MM.1S (cell line): ENCODE data around the gene KCNQ5.

Source experiments
- DNase-seq: peaks from one replicate; pipeline ENCODE4 v3.0.0-alpha.2; 2015
- H2AFZ ChIP-seq: fragments of 300-600 bp; sonication (generic); 2 replicates; pipeline ENCODE4 v1.6.0; 2016; ENCODE audit warnings: antibody characterized with exemption, low read length
- H3F3A ChIP-seq: fragments of 300-600 bp; sonication (generic); 2 replicates; pipeline ENCODE4 v1.6.1; 2016; ENCODE audit warnings: mild to moderate bottlenecking, antibody characterized with exemption, low read length, moderate library complexity, mixed read lengths; ENCODE audit not compliant: insufficient read depth
- H3K27ac ChIP-seq: fragments of 300-600 bp; sonication (generic); 2 replicates; pipeline ENCODE4 v1.5.1; 2016; ENCODE audit warnings: mild to moderate bottlenecking, low read length
- H3K27me3 ChIP-seq: fragments of 300-600 bp; sonication (generic); replicated peaks from 2 replicates; pipeline ENCODE4 v1.6.0; 2016; ENCODE audit warnings: low read length; ENCODE audit not compliant: insufficient read depth
- H3K36me3 ChIP-seq: fragments of 300-600 bp; sonication (generic); replicated peaks from 2 replicates; pipeline ENCODE4 v1.6.1; 2016; ENCODE audit warnings: mild to moderate bottlenecking, low read length, mixed read lengths; ENCODE audit not compliant: insufficient read depth
- H3K4me1 ChIP-seq: fragments of 300-600 bp; sonication (generic); 2 replicates; pipeline ENCODE4 v1.6.1; 2016; ENCODE audit warnings: low read length, mixed read lengths
- H3K4me2 ChIP-seq: fragments of 300-600 bp; sonication (generic); 2 replicates; pipeline ENCODE4 v1.6.0; 2016; ENCODE audit warnings: low read depth, low read length
- H3K4me3 ChIP-seq: fragments of 300-600 bp; sonication (generic); 2 replicates; pipeline ENCODE4 v1.5.1; 2016; ENCODE audit warnings: low read length, mixed read lengths
- H3K79me2 ChIP-seq: fragments of 300-600 bp; sonication (generic); 2 replicates; pipeline ENCODE4 v1.6.1; 2016; ENCODE audit warnings: mixed run types, low read length, mixed read lengths
- H3K9ac ChIP-seq: fragments of 300-600 bp; sonication (generic); 2 replicates; pipeline ENCODE4 v1.6.1; 2016; ENCODE audit warnings: low read length, mixed read lengths
- H3K9me2 ChIP-seq: fragments of 300-600 bp; sonication (generic); replicated peaks from 2 replicates; pipeline ENCODE4 v1.6.1; 2016; ENCODE audit warnings: mild to moderate bottlenecking, low read length, mixed read lengths; ENCODE audit not compliant: insufficient read depth
- H3K9me3 ChIP-seq: fragments of 300-600 bp; sonication (generic); replicated peaks from 2 replicates; pipeline ENCODE4 v1.6.1; 2016; ENCODE audit warnings: mild to moderate bottlenecking, low read length, mixed read lengths; ENCODE audit not compliant: insufficient read depth
- H4K20me1 ChIP-seq: fragments of 300-600 bp; sonication (generic); 2 replicates; pipeline ENCODE4 v1.6.1; 2016; ENCODE audit warnings: mild to moderate bottlenecking, low read length, moderate library complexity, mixed read lengths; ENCODE audit not compliant: insufficient read depth
- CTCF ChIP-seq: fragments of 300-600 bp; sonication (generic); IDR thresholded peaks from 2 replicates; pipeline ENCODE4 v1.5.1; 2016; ENCODE audit warnings: antibody characterized with exemption, low read length, mixed read lengths
- EZH2 ChIP-seq: fragments of 300-600 bp; sonication (generic); optimal IDR thresholded peaks from 2 replicates; pipeline ENCODE3; 2017; ENCODE audit warnings: low read depth, mild to moderate bottlenecking, antibody characterized with exemption, low read length, mixed read lengths
- EZH2phosphoT487 ChIP-seq: fragments of 300-600 bp; sonication (generic); IDR thresholded peaks from 2 replicates; pipeline ENCODE4 v1.6.1; 2018; ENCODE audit warnings: antibody characterized with exemption, low read length

The KCNQ5 gene

DNA sequence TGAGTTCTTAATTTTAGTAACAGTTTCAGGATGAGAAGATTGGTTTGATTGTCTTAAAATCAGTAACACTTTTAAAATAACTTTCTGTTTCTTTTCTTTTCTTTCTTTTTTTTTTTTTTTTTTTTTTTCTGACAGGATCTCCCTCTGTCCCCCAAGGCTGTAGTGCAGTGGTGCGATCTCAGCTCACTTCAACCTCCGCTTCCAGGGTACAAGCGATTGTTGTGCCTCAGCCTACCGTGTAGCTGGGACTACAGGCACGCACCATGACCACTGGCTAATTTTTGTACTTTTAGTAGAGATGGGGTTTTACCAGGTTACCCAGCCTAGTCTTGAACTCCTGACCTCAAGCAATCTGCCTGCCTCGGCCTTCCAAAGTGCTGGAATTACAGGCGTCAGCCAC is 33.7 kb upstream of the KCNQ5 start:
- Histone ChIP-seq H3K9ac (no peak overlapping the region), H3K9me3 (no peaks in the 10 kb centered on the region), H3K27ac (no peak overlapping the region), H3K4me3 (no peak overlapping the region), H3F3A (no peaks in the 10 kb centered on the region), H3K79me2 (no peaks in the 10 kb centered on the region), H2AFZ (no peak overlapping the region), H3K4me2 (no peak overlapping the region), H3K36me3 (no peaks in the 10 kb centered on the region), H4K20me1 (no peaks in the 10 kb centered on the region), H3K4me1 (0 out of 2 replicates have a peak, but pooled peaks cover 6% of the 10 kb centered on the region), H3K9me2 (no peaks in the 10 kb centered on the region), H3K27me3 (no peaks in the 10 kb centered on the region)
- no peak for TF ChIP-seq CTCF
- TF ChIP-seq EZH2: no peak
- no peak for TF ChIP-seq EZH2phosphoT487
- DNase-seq: no peak

GRCh38 chr6:72589096-72589495 is 32.8 kb upstream of the KCNQ5 start:
- H3K9me3 ChIP-seq: no peaks in the 10 kb centered on the region
- H3K27ac ChIP-seq: no peak overlapping the region
- H2AFZ ChIP-seq: no peak overlapping the region

GRCh38 chr6:72595812-72596211 is 26.1 kb upstream of the KCNQ5 start:
- Histone ChIP-seq H4K20me1 (no peaks in the 10 kb centered on the region), H3K9me2 (no peaks in the 10 kb centered on the region), H3K79me2 (no peaks in the 10 kb centered on the region), H3K9me3 (no peaks in the 10 kb centered on the region), H3K36me3 (no peaks in the 10 kb centered on the region), H3K4me3 (no peak overlapping the region), H3K4me1 (no peaks in the 10 kb centered on the region), H3K27me3 (no peaks in the 10 kb centered on the region), H3K4me2 (no peak overlapping the region), H2AFZ (no peak overlapping the region), H3F3A (no peaks in the 10 kb centered on the region), H3K9ac (no peak overlapping the region), H3K27ac (no peak overlapping the region)
- peak; percentile 28 for DNase-seq
- TF ChIP-seq CTCF (no peak), EZH2phosphoT487 (no peak), EZH2 (no peak)

More at GRCh38 chr6:72589096-72589495, 32.8 kb upstream of the KCNQ5 start:
- Histone ChIP-seq H3K27me3 (no peaks in the 10 kb centered on the region), H3K9me2 (no peaks in the 10 kb centered on the region), H3K79me2 (no peaks in the 10 kb centered on the region), H4K20me1 (no peaks in the 10 kb centered on the region), H3K9ac (no peak overlapping the region), H3K4me2 (no peak overlapping the region), H3F3A (no peaks in the 10 kb centered on the region), H3K36me3 (no peaks in the 10 kb centered on the region), H3K4me3 (no peak overlapping the region), H3K4me1 (0 out of 2 replicates have a peak, but pooled peaks cover 6% of the 10 kb centered on the region)
- TF ChIP-seq EZH2 (no peak), CTCF (no peak), EZH2phosphoT487 (no peak)
- no peak for DNase-seq
